ENCODE measurements around the gene ADAMTS16.

ADAMTS16 gene

DNA sequence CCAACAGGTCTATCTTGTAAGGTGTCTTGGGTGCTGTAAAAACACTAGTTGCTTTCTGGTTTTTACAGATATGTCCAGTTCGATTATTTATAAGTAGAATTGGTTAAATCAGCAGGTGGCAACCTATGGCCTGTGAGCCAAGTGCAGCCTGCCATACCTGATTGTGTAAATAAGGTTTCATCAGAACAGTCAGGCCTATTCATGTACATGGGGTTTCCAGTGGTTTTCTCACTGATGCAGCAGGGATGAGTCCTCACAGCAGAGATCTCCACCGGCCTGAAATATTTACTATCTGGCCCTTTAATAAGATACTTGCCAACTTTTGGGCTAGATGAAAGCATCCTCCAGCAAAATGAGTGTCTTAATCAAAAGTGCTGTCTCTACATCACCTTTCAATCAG, 149.4 kb downstream of the ADAMTS16 start:
- no peak for DNase-seq (ENCODE audit: low read depth, low spot score)

DNA sequence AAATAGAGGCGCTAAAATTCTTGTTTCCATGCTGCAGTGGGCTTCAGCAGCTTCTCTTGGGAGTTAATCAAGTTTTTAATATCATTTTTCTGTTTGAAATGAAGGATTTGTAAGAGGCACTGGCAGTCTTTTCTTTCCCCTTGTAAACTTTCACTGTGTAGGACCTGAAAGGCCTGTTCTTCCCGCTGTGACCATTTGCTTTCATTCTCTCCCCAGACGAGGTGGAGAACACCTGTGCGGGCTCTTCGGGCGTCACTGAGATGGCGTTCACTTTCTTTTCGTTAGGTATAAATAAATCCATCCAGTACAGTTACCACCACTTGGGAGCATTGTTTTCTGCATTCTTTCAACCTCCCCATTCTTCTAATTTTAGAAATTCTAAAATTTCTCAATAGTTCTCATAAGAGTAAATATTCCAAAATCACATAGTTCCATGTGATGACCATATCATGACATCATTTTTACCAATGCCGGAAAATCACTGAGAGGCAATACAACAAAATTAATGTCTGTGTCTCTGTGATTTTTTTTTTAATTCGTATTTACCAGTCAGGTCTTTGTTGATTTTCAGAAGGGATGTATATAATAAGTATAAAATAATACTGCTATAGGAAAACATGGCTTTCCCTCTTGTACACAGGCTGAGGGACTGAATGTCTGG, 150.7 kb downstream of the ADAMTS16 start:
- no peak for DNase-seq (ENCODE audit: low read depth, low spot score)

DNA sequence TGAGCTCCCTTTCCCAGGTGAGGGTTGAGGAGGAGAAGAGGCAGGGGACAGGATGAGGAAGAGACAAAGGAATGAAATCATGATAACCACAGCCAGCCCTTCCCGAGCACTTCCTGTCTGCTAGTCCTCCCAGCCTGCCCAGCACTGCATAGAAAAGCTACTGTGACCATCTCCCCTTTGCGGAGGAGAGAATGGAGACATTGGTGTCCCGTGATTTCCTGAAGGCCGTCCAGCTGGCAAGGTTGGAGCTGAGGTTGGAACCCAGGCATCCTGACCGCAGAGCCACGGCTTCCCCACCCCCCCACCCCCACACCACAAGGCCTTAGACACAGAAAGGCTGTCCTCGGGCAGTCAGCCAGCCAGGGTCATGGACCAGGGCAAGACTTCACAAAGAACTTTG, 151.2 kb downstream of the ADAMTS16 start:
- no peak for DNase-seq (ENCODE audit: low read depth, low spot score)

DNA sequence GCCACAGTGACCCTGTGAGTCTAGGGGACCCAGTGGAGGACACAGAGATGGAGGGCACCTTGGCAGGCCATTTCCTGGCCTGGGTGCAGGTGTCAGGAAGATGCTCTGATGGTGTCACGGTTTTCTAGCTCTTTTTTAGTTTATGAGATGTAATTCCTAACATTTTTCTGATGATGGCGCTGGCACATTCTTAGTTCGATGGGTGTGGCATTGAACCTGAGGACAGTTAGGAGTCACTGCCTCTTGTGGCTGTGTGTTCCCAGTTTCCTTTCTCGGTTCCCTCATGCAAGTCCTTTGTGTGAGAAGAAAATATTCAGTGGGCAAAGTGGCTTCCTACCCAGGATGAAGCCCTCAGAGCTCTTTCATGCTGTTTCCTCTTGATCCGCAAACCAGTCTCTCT, 152.9 kb downstream of the ADAMTS16 start:
- no peak for DNase-seq (ENCODE audit: low read depth, low spot score)

DNA sequence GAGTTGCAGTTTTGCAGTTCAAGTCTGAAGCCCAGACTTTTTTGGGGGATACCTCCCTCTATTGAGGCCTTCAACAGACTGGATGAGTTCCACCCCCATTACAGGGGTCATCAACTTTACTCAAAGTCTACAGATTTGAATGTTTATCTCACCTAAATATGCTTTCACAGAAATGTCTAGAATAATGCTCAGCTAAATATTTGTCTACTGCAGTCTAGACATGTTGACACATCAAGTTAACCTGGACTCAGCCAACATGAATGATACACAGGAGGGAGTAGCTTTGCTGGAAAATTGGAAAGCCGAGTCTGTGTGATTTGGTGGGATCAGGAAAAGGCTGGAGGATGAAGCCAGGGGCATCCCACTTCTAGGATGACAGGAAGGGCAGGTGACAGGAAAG, 154.3 kb downstream of the ADAMTS16 start:
- DNase-seq (ENCODE audit: low read depth, low spot score), result no peak

DNA sequence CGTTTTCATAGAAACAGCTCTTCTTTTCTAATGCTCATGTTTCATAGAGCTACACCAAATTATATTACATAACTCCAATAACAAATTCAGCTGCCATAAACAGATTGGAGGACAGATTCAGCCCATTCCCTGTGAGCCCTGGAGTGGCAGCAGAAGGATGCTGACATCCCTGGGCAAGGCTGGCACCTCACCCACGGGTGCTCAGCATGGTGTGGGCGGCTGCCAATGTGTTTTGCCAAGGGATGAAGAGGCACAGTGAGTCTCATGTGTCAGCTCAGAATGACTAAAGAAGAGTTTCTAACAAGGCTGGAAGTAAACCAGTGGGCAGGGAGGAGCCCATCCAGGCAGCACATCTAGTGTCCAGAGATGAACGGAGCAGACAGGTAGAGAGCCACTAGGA, 155.2 kb downstream of the ADAMTS16 start:
- no peak for DNase-seq (ENCODE audit: low read depth, low spot score)

DNA sequence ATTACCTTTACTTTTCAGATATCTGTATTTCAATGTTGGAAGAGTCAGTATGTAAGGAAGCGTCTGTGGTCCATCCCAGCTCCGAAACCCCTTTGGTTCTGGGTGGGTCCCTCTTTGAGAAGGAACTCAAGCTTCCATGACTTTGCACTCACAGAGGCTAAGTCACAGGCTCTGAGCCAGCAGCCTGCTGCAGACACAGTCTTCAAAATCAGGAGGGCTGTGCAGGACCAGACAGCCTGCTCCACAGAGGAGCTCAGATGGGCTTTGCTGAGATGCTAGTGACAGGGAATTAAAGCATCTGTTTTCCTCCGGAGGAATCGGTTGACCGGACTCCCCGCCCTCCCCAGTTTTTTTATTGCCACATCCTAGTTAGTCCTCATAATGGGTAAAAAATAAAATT, 155.9 kb downstream of the ADAMTS16 start:
- DNase-seq (ENCODE audit: low read depth, low spot score), result no peak

DNA sequence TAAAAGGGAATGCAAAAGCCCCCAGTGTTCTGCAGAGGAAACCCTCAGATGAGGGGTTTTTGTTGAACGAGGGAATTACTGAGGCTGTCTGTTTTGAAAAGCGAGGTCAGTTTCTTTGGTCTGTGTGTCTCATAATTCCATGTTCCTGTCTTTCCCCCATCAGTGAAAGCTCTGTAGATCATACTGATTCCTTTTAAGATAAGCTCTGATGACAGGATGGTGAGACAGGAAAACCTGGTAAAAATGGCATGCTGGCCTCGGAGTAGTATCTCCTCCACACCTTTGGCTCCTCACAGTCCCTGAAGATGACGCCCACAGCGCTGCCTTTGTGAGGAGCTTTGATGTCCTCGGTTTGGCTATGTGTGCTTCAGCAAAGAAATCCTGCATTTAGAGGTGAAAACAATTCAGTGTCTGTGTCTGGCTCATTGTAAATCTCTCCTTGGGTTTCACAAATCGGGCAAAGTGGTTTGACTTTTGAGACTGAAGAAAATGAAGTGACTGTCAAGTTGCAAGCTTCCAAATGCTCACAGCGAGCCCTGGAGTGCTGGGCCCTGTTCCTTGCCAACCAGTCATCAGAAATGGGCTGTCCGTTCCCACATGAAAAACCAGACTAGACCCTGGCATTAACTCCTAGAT, 157.4 kb downstream of the ADAMTS16 start:
- no peak for DNase-seq (ENCODE audit: low read depth, low spot score)

DNA sequence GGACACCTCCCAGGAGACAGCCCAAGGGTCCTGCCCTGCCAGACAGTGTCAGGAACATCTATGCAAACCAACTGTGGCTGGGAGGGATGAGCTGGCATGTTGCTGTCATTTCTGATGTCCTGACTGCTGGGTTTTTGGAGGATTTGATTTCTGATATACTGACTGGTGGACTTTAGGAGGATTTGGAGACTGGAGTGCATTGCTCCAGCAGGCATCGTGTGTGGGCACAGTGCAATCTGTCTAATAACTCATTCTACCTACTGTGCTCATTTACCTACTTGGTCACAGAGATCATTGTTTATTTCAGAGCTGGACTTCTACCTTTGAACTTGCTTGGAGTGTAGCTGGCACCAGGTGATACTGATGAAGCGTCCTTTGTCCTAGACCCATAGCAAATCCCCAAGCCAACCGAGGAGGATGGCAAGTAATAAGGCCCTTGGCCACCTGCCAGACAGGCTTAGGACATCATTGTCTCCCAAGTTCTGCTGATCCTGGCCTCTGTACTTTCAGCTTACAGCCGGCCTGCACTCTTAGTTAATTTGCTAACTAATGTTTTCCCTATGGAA, 158.0 kb downstream of the ADAMTS16 start:
- no peak for DNase-seq (ENCODE audit: low read depth, low spot score)

DNA sequence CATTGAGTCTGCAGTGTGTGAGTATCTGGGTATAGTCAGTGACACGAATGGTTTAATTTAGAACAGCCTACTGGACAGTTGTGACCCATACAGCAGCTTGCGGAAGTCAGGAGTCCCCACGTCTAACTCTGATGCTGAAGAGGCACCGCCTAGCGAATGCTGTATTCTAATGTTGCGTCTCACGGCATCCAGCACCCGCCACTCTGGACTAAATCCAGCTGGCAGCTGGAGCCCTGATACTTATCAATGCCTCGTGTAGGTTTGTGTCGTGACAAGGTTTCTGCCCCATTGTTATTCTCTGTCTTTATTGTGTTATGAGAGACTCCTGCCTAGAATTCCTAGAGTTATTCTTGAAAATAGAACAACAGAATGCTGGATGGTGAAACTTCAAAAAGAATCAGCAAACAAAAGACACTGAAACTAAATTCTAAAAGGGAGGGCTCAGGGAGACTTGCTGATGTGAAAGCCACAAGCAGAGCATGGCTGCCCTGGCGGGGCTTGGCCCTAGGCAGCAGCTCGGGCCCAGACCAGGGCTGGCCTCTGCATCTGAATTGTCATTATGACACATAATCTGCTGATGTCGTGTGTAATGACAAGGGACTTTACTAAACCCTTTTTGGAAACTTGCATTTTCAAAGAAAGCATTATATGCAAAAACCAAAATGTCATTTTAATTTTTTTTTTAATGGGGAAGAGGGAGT, 158.9 kb downstream of the ADAMTS16 start:
- DNase-seq (ENCODE audit: low read depth, low spot score), result no peak

DNA sequence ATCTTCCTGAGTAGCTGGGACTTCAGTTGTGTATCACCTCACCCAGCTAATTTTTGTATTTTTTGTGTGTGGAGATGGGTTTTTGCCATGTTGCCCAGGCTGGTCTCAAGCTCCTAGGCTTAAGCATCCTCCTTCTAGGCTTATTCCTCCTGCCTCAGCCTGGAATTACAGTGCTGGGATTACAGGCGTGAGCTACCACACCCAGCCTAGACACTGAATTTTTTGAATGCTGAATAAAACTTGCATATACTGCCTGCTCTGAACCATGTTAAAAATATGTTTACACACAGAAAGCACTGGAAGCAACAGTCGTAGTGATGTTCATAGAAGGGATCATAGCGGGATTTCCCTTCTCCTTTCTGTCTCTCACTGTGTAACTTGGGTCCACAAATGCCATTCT, 161.0 kb downstream of the ADAMTS16 start:
- DNase-seq (ENCODE audit: low read depth, low spot score), result no peak

DNA sequence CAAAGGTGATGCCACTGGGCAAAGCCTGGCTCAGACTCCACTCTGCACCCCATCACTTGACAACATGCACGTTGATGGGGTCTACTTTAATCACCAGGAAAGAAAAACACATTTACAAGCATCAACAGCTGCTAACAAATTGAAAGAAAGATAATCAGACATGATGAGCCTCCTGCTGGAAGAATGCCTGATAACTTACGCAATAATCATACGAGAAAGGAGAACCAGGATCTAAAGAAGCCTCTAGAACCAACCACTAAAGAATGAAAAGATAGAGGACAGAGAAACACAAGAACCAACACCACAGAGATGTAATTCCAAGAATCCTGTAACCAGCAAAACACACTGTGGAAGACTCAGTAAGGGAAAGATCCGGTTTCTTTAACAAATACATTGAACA, 162.1 kb downstream of the ADAMTS16 start:
- no peak for DNase-seq (ENCODE audit: low read depth, low spot score)

DNA sequence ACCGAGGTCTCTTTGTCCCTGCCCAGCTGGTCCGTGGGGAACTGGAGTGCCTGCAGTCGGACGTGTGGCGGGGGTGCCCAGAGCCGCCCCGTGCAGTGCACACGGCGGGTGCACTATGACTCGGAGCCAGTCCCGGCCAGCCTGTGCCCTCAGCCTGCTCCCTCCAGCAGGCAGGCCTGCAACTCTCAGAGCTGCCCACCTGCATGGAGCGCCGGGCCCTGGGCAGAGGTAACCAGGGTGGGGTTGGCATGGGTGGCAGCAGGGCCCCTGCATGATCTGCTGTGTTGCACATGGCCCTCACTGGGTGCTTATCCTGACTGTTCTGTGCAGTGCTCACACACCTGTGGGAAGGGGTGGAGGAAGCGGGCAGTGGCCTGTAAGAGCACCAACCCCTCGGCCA, 163.1 kb downstream of the ADAMTS16 start:
- no peak for DNase-seq (ENCODE audit: low read depth, low spot score)

DNA sequence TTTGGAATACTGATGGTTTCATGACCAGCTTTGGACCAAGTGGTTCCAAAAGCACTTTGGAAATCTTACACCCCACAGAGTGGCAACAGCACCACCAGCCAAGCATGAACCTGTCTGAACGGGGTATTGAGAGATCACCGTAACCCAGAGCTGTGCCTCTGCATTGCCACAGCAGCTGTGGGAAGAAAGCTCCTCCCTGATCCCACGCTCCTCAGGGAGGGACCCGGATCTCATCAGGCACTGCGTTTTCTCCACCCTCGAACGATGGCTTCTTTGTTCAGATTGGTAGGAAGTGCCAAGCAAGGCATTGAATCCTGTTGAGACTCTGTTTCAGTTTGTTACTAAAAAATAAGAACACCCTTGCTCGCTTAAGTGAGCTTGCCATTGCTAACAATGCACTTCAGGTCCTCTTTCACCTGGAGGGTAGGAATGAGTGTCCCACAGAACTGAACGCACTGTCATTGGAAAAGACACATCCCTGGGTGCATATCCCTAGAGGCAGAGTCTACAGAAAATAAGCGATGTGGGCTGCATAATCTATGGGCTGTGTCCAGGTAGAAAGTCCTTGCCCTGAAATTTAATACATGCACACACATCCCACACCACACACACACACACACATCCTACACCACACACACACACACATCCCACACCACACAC, 164.4 kb downstream of the ADAMTS16 start:
- no peak for DNase-seq (ENCODE audit: low read depth, low spot score)

DNA sequence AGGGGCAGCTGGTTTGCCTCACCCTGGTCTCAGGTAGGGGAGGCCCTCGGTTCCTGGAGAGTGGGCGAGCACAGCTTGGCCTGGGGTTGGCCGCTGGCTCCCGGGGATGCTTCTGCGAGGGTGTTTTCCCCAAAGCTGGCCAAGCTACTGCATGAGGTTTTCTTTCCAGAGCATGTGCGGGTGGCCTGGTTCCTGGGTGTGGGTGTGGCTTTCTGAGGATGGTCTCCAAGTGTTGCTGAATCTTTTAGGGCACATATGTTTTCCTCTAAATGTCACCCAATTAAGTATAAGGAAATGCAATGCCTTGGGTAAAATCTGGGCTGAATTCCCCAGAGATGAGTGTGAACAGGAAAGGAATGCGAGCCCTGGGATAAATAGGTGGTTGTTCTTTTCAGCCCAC, 166.6 kb downstream of the ADAMTS16 start:
- DNase-seq (ENCODE audit: low read depth, low spot score), result no peak

DNA sequence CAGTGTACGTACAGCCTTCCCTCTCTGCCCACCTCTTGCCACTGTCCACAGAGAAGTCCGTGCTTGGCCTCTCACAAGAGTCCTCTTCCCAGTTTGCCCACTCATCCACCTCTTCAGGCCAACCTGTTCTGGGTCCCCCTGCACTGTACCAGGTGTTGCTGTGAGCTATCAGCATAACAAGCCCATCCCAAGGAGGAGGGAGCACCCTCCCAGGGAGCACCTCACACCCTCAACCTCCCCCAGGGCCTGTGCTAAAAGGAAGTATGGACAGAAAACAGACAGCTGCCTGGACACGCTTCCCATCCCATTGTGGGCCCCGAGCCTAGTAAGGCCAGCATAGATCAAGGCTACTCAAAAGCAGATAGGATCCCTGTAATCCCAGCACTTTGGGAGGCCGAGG, 168.2 kb downstream of the ADAMTS16 start:
- no peak for DNase-seq (ENCODE audit: low read depth, low spot score)

DNA sequence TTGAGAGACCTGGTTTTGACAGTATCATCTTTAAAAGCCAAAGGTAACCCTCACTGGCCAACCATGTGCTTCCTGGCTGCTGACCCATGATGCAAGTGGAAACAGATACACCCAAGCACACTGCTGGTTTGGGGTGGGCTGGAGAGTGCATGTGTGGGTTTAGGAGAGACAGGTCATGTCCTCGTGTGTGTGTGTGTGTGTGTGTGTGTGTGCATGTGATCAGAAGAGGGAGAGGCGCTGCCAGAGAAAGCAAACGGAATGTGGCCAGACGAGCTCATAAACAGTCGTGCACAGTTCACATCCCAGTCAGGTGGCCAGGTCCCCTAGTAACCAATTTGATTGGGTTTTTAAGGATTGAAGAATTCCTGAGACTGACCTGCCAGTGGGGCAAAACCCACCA, 169.5 kb downstream of the ADAMTS16 start:
- DNase-seq (ENCODE audit: low read depth, low spot score), result no peak

DNA sequence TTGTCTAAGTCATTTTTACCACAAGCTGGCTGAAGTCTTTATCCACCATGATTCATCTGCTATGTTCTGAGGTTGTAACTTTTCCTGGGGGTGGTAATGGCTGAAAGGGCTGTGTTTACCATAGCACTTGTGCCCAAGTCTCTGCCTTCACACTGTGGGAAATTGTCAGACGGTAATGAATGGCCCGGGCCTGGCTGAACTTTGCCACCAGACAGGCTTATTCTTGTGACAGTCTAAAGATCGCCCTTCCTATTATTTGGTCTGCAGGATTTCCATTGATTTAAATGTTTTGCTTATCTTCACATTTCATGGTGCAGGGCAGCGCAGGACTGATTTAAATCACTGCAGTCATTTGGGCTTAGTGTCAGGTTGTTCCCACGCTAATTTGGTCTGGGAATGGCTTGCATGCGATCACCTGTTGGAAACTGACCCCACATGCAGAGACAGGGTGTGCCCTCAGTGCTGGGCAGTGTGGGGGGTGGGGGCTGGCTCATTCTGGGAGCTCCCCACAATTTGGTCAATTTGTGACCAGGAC, 173.0 kb downstream of the ADAMTS16 start:
- no peak for DNase-seq (ENCODE audit: low read depth, low spot score)

DNA sequence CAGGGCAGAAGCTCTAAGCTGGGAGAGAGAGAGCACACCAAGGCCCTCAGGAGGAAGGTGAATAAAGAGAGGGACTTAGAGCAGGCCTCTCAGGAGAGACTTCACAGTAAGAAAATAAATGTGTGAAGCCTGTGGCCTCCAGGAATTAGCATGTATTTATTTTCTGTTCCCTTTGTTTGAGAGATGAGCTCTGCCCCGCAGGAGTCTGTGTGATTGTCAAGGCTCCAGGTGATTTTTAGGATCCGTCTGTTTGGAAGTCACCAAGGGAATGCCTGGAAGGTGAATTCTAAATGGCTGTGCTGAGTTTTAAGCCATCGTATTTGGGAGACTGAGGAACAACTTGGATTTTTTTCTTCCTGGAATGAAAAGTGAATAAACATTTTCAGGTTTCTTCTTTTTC, 174.0 kb downstream of the ADAMTS16 start:
- DNase-seq (ENCODE audit: low read depth, low spot score), result no peak

DNA sequence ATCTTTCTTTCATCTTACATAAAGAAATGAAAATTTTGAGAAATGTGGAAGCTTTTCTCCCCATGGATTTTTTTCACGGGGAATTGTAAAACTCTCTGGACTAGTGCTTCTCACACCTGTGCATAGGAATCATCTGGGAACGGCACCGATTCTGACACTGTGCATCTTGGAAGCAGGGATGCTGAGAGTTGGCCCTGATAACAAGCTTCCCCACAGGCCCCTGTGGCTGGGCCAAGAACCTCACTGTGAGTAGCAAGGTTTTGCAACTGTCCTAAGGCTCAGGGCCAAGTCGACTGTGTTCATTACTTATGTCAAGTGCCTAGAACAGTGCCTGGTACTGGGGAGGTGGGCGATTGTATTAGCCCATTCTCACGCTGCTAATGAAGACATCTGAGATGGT, 174.5 kb downstream of the ADAMTS16 start:
- DNase-seq (ENCODE audit: low read depth, low spot score), result no peak

DNA sequence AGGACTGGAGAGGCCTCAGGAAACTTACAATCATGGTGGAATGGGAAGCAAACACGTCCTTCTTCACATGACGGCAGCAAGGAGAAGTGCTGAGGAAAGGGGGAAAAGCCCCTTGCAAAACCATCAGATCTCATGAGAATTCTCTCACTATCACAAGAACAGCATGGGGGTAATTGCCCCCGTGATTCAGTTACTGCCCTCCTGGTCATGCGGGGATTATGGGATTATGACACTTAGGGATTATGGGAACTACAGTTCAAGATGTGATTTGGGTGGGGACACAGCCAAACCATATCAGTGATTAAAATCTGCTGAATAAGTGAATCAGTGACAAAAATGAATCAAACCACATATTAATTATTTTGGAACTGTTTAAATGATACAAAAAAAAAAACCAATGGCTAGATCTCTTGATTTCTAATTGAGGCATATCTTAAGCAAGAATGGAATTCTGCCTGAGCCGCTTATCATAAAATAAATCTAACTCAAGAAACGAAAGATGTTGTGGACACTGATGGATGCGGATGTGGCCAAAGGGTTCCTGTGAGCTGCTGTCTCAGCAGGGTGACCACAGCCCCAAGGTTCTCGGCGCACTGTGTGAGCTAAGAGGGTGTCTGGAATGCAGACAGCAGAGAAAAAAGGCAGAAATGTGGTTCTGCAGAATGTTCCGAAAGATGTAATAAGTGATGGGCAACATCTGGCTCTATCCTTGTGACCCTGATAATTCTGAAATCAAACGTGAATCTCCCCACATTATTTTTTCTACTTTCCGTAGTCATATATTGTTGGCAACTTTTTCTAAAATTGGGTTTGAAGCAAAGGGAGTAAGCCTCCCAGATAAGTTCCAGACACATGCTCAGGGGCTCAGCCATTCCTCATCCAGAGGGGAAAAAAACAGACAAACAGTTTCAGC, 175.2 kb downstream of the ADAMTS16 start:
- no peak for DNase-seq (ENCODE audit: low read depth, low spot score)

Data from iPS DF 19.7 (cell line).